ENCODE results near the gene ANXA4. TPM values are rescaled to one million over a fixed set of nuclear protein-coding genes. Genes with fewer than 3 reads are reported as not detected.
A peak's percentile ranks its signal among the peaks of the same experiment; 100 is the strongest.

Gene ANXA4
- polyA plus RNA-seq, 2 of the 4 experiments (the other 2 are of a cell fraction) = 341 to 554 TPM

DNA sequence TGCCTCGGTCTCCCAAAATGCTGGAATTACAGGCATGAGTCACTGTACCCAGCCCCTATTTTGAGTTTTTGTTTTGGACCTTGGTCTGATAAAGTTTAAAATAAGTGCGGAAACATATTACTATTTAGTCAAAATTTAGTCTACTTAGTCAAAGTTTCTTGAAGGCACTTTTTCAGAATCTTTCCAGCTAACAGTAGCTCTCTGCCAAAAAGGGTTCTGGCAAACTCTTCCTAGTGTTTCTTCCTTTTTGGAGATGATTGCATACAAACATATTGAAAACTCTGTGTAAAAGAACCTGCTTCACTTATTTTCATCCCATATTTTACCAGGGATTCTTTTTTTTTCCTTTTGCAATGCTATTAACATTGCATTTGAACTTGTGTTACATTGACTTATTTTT is 116.3 kb downstream of the ANXA4 start (continued):
- TF ChIP-seq E2F6 (IDR thresholded peaks at IDR 0.05; ENCODE audit: borderline replicate concordance, low read depth) (no peak), CHD4 (IDR thresholded peaks at IDR 0.05; ENCODE audit: borderline replicate concordance) (no peak), ZFP36 (IDR thresholded peaks at IDR 0.05; ENCODE audit: borderline replicate concordance, partially characterized antibody) (no peak), FOSB (CRISPR knock-in tag; IDR thresholded peaks at IDR 0.05) (no peak), JUN (IDR thresholded peaks at IDR 0.05) (no peak), ESRRA (IDR thresholded peaks at IDR 0.05; ENCODE audit: borderline replicate concordance, low read length) (no peak), POLR2A (IDR thresholded peaks at IDR 0.05; ENCODE audit: low read length) (no peak)
- TF ChIP-seq, protein P1, sequence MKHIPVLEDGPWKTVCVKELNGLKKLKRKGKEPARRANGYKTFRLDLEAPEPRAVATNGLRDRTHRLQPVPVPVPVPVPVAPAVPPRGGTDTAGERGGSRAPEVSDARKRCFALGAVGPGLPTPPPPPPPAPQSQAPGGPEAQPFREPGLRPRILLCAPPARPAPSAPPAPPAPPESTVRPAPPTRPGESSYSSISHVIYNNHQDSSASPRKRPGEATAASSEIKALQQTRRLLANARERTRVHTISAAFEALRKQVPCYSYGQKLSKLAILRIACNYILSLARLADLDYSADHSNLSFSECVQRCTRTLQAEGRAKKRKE (CRISPR knock-in tag; IDR thresholded peaks at IDR 0.05; ENCODE audit: low read depth) = no peak

GRCh38 chr2:69863298-69863697 is 121.4 kb downstream of the ANXA4 start:
- no peak for ATAC-seq
- 94% methylated on average over 1 of the region's 1 CpG for WGBS (ENCODE audit: missing lambda C conversion rate)
- ChIA-PET CTCF (interaction anchor here (1.6 kb wide), 1 partner anchor 22 kb away, joined by 3 read pairs; no protein-coding TSS in a partner anchor), POLR2A (interaction anchor here (1.1 kb wide), 1 partner anchor 30 kb away, joined by 3 read pairs; the partner anchor contains the start of gene SNRNP27)
- DNase-seq (ENCODE audit: low read depth in 1 of 2, low spot score in 1 of 2) = no peak
- H3K4me3 ChIP-seq = no peak overlapping the region
- no peaks in the 10 kb centered on the region for H3K4me1 ChIP-seq
- H3K4me2 ChIP-seq = no peak overlapping the region
- H3K9me3 ChIP-seq = no peaks in the 10 kb centered on the region
- TF ChIP-seq ZNF302 (CRISPR knock-in tag; IDR thresholded peaks at IDR 0.05) = no peak
- no peak for TF ChIP-seq TFCP2L1 (CRISPR knock-in tag; IDR thresholded peaks at IDR 0.05)
- no peak for TF ChIP-seq BCL3 (IDR thresholded peaks at IDR 0.05)
- TF ChIP-seq EP300 (IDR thresholded peaks at IDR 0.05) = no peak
- TF ChIP-seq EHF (CRISPR knock-in tag; IDR thresholded peaks at IDR 0.05) = no peak
- TF ChIP-seq NFE2L2 (conservative IDR thresholded peaks at IDR 0.05; ENCODE audit: low read length) = no peak
- no peak for TF ChIP-seq EHMT2 (IDR thresholded peaks at IDR 0.05; ENCODE audit: low read depth)
- TF ChIP-seq USF2 (IDR thresholded peaks at IDR 0.05) = no peak
- TF ChIP-seq CBX2 (IDR thresholded peaks at IDR 0.05; ENCODE audit: borderline replicate concordance, low read depth) = no peak
- no peak for TF ChIP-seq RARB (CRISPR knock-in tag; IDR thresholded peaks at IDR 0.05)
- TF ChIP-seq NPAS2 (CRISPR knock-in tag; IDR thresholded peaks at IDR 0.05; ENCODE audit: borderline replicate concordance) = no peak
- TF ChIP-seq POLR2A (IDR thresholded peaks at IDR 0.05; ENCODE audit: low read length) = no peak
- H3K27ac ChIP-seq = no peak overlapping the region
- FAIRE-seq = peak; percentile 84

Small RNA genes lying within 50 kb of the gene (small RNA-seq; reads per million reads assigned to genes)
- 0 reads per million in 6 experiments for gene RPL23AP92

Other genes with a start within 250 kb of the ANXA4 start
- 25.7 and 26.9 TPM in 2 replicates for gene AAK1, start 98.4 kb upstream of the ANXA4 start, polyA plus RNA-seq (2011; rRNA removed)
- 15.9 to 19.3 TPM (median 15.9 TPM) in 3 replicates for gene AAK1, start 98.4 kb upstream of the ANXA4 start, polyA plus RNA-seq (2017; fragmentation: RNase III; extraction: RNeasy Plus Mini Kit Qiagen cat#74134 plus additional on column Dnase treatment)
- gene GMCL1, start 87.5 kb downstream of the ANXA4 start, polyA plus RNA-seq (2011; rRNA removed) = 16.3 and 21.1 TPM in 2 replicates
- gene GMCL1, start 87.5 kb downstream of the ANXA4 start, polyA plus RNA-seq (2017; fragmentation: RNase III; extraction: RNeasy Plus Mini Kit Qiagen cat#74134 plus additional on column Dnase treatment) = 13.7 to 16.6 TPM (median 15.3 TPM) in 3 replicates
- 53.0 and 115 TPM in 2 replicates for gene SNRNP27, start 151.8 kb downstream of the ANXA4 start, polyA plus RNA-seq (2011; rRNA removed)
- 90.8 to 97.5 TPM (median 92.1 TPM) in 3 replicates for gene SNRNP27, start 151.8 kb downstream of the ANXA4 start, polyA plus RNA-seq (2017; fragmentation: RNase III; extraction: RNeasy Plus Mini Kit Qiagen cat#74134 plus additional on column Dnase treatment)
- 7.4 and 8.3 TPM in 2 replicates for gene MXD1, start 173.0 kb downstream of the ANXA4 start, polyA plus RNA-seq (2011; rRNA removed)
- 2.0 to 2.5 TPM (median 2.0 TPM) in 3 replicates for gene MXD1, start 173.0 kb downstream of the ANXA4 start, polyA plus RNA-seq (2017; fragmentation: RNase III; extraction: RNeasy Plus Mini Kit Qiagen cat#74134 plus additional on column Dnase treatment)
- gene ASPRV1, start 219.5 kb downstream of the ANXA4 start, polyA plus RNA-seq (2011; rRNA removed) = 0.36 and 0.57 TPM in 2 replicates
- gene ASPRV1, start 219.5 kb downstream of the ANXA4 start, polyA plus RNA-seq (2017; fragmentation: RNase III; extraction: RNeasy Plus Mini Kit Qiagen cat#74134 plus additional on column Dnase treatment) = 0.30 to 0.36 TPM (median 0.31 TPM) in 3 replicates

All from A549 (cell line).